Loucy (cell line): ENCODE results near the gene SERP2.
A peak's percentile ranks its signal among the peaks of the same experiment; 100 is the strongest.

ENCODE experiments used
- H2AFZ ChIP-seq: fragments of 200-600 bp; sonication (generic); 2 replicates; pipeline ENCODE4 v1.6.0; 2016; ENCODE audit warnings: antibody characterized with exemption, mild to moderate bottlenecking, low read length, moderate library complexity
- H3F3A ChIP-seq: fragments of 200-600 bp; 2 replicates; pipeline ENCODE4 v1.6.0; 2016; ENCODE audit warnings: antibody characterized with exemption, low read depth, mild to moderate bottlenecking
- H3K27me3 ChIP-seq: fragments of 200-600 bp; sonication (generic); 2 replicates; pipeline ENCODE4 v1.6.1; 2014; ENCODE audit warnings: low read length, mild to moderate bottlenecking; ENCODE audit not compliant: insufficient read depth, poor library complexity, severe bottlenecking
- H3K36me3 ChIP-seq: fragments of 200-600 bp; sonication (generic); 2 replicates; pipeline ENCODE4 v1.6.1; 2016; ENCODE audit warnings: low read length; ENCODE audit not compliant: insufficient read depth
- H3K4me1 ChIP-seq: fragments of 200-600 bp; sonication (generic); 2 replicates; pipeline ENCODE4 v1.5.1; 2014; ENCODE audit warnings: low read length, mild to moderate bottlenecking; ENCODE audit not compliant: insufficient read depth, poor library complexity, severe bottlenecking
- H3K4me2 ChIP-seq: fragments of 200-600 bp; sonication (generic); 2 replicates; pipeline ENCODE4 v1.6.0; 2014; ENCODE audit warnings: antibody characterized with exemption, low read length, low read depth, mild to moderate bottlenecking; ENCODE audit not compliant: poor library complexity, severe bottlenecking
- H3K4me3 ChIP-seq: fragments of 200-600 bp; sonication (generic); 2 replicates; pipeline ENCODE4 v1.5.1; 2014; ENCODE audit warnings: low read length, mild to moderate bottlenecking, mixed read lengths; ENCODE audit not compliant: poor library complexity, severe bottlenecking
- H3K79me2 ChIP-seq: fragments of 200-600 bp; sonication (generic); 2 replicates; pipeline ENCODE4 v1.6.1; 2014; ENCODE audit warnings: low read length; ENCODE audit not compliant: insufficient read depth
- H3K9ac ChIP-seq: fragments of 200-600 bp; sonication (generic); 2 replicates; pipeline ENCODE4 v1.6.0; 2014; ENCODE audit warnings: mild to moderate bottlenecking, low read depth, low read length, moderate library complexity; ENCODE audit not compliant: poor library complexity, severe bottlenecking
- H3K9me2 ChIP-seq: fragments of 200-600 bp; sonication (generic); replicated peaks from 2 replicates; pipeline ENCODE4 v1.6.1; 2016; ENCODE audit warnings: low read depth, low read length, mixed read lengths
- H3K9me3 ChIP-seq: fragments of 200-600 bp; sonication (generic); 2 replicates; pipeline ENCODE4 v1.6.1; 2014; ENCODE audit warnings: mild to moderate bottlenecking, antibody characterized with exemption, low read length, low read depth; ENCODE audit not compliant: insufficient read depth
- H4K20me1 ChIP-seq: fragments of 200-600 bp; sonication (generic); 2 replicates; pipeline ENCODE4 v1.6.0; 2014; ENCODE audit warnings: antibody characterized with exemption, low read length, mild to moderate bottlenecking; ENCODE audit not compliant: insufficient read depth, poor library complexity, severe bottlenecking
- CTCF ChIP-seq: fragments of 200-600 bp; sonication (generic); conservative IDR thresholded peaks from 2 replicates; pipeline ENCODE4 v1.5.1; 2014; ENCODE audit warnings: mild to moderate bottlenecking, antibody characterized with exemption, low read length
- EZH2phosphoT487 ChIP-seq: fragments of 200-600 bp; IDR thresholded peaks from 2 replicates; pipeline ENCODE4 v1.6.1; 2018; ENCODE audit warnings: antibody characterized with exemption, mild to moderate bottlenecking, moderate library complexity, borderline replicate concordance

Gene SERP2

GRCh38 chr13:44333950-44334655 lies 39.5 kb upstream of the SERP2 start:
- no peaks in the 10 kb centered on the region for H4K20me1 ChIP-seq
- H3K4me3 ChIP-seq, result no peak overlapping the region
- H3K4me1 ChIP-seq, result peaks cover 34% of the 10 kb centered on the region
- no peak for TF ChIP-seq CTCF
- no peak for TF ChIP-seq EZH2phosphoT487
- no peaks in the 10 kb centered on the region for H3K9me2 ChIP-seq
- H3K4me2 ChIP-seq, result peak overlapping the region; percentile 53
- no peaks in the 10 kb centered on the region for H3K36me3 ChIP-seq
- no peak overlapping the region for H3K9ac ChIP-seq
- H3F3A ChIP-seq, result no peaks in the 10 kb centered on the region
- no peaks in the 10 kb centered on the region for H3K79me2 ChIP-seq
- H2AFZ ChIP-seq, result no peak overlapping the region
- no peaks in the 10 kb centered on the region for H3K27me3 ChIP-seq
- no peaks in the 10 kb centered on the region for H3K9me3 ChIP-seq

GRCh38 chr13:44334751-44335150 lies 38.9 kb upstream of the SERP2 start:
- no peaks in the 10 kb centered on the region for H3K79me2 ChIP-seq
- H3K4me2 ChIP-seq, result peak overlapping the region; percentile 53
- no peak overlapping the region for H3K4me3 ChIP-seq
- no peaks in the 10 kb centered on the region for H3K36me3 ChIP-seq
- H3K9ac ChIP-seq, result no peak overlapping the region
- TF ChIP-seq EZH2phosphoT487 (no peak), CTCF (no peak)
- no peaks in the 10 kb centered on the region for H3K27me3 ChIP-seq
- H3K9me3 ChIP-seq, result no peaks in the 10 kb centered on the region
- no peaks in the 10 kb centered on the region for H3F3A ChIP-seq
- no peaks in the 10 kb centered on the region for H3K9me2 ChIP-seq
- H3K4me1 ChIP-seq, result peaks cover 34% of the 10 kb centered on the region
- no peak overlapping the region for H2AFZ ChIP-seq
- no peaks in the 10 kb centered on the region for H4K20me1 ChIP-seq

- H3K4me1 ChIP-seq, result peaks cover 40% of the 10 kb centered on the region
- no peaks in the 10 kb centered on the region for H3F3A ChIP-seq
- no peaks in the 10 kb centered on the region for H3K36me3 ChIP-seq
- H3K9me3 ChIP-seq, result no peaks in the 10 kb centered on the region
- H3K4me3 ChIP-seq, result no peak overlapping the region
- H3K9ac ChIP-seq, result no peak overlapping the region
- no peak overlapping the region for H3K4me2 ChIP-seq
- H2AFZ ChIP-seq, result no peak overlapping the region
- H4K20me1 ChIP-seq, result no peaks in the 10 kb centered on the region
- H3K27me3 ChIP-seq, result no peaks in the 10 kb centered on the region
- no peaks in the 10 kb centered on the region for H3K9me2 ChIP-seq
- TF ChIP-seq CTCF, result no peak
- TF ChIP-seq EZH2phosphoT487, result no peak
- no peaks in the 10 kb centered on the region for H3K79me2 ChIP-seq
Measured at GRCh38 chr13:44336934-44337333, 36.7 kb upstream of the SERP2 start.
